WTC11 (cell line): Measurements from ENCODE around the gene AMDHD2. TPM values are rescaled to one million over a fixed set of nuclear protein-coding genes. Genes with fewer than 3 reads are reported as not detected.
A peak's percentile ranks its signal among the peaks of the same experiment; 100 is the strongest.

Source experiments
- ATAC-seq: fragments of 200-7000 bp; cut with Tn5 transposase; 2 replicates; pipeline ENCODE4 v1.10.0; 2021; ENCODE audit warnings: mild to moderate bottlenecking, moderate library complexity
- CTCF ChIA-PET: fragments of 300-600 bp; sonication (Branson Sonifier 250); formaldehyde crosslinking; loops from one replicate; lab custom pipeline; 2021; ENCODE audit warnings: antibody characterized with exemption; lab: Charles Lee
- POLR2A ChIA-PET: fragments of 350-600 bp; sonication (Branson Sonifier 250); formaldehyde crosslinking; loops from one replicate; lab custom pipeline; 2021; ENCODE audit warnings: antibody characterized with exemption; lab: Charles Lee
- DNase-seq: peaks from one replicate; pipeline ENCODE4 v3.0.0; 2021; ENCODE audit warnings: low spot score
- H3K27ac Mint-ChIP-seq: 2 replicates; pipeline ENCODE4 v1.8.0; 2021; ENCODE audit warnings: mixed read lengths
- H3K27me3 Mint-ChIP-seq: 2 replicates; pipeline ENCODE4 v1.8.0; 2021; ENCODE audit warnings: low read depth, mild to moderate bottlenecking, moderate library complexity, mixed read lengths
- H3K36me3 Mint-ChIP-seq: 2 replicates; pipeline ENCODE4 v1.8.0; 2021; ENCODE audit warnings: mixed read lengths
- H3K4me1 Mint-ChIP-seq: 2 replicates; pipeline ENCODE4 v1.8.0; 2022; ENCODE audit warnings: mixed read lengths
- H3K4me3 Mint-ChIP-seq: 2 replicates; pipeline ENCODE4 v1.8.0; 2021; ENCODE audit warnings: mild to moderate bottlenecking, moderate library complexity, mixed read lengths
- H3K9me3 Mint-ChIP-seq: 2 replicates; pipeline ENCODE4 v1.8.0; 2021; ENCODE audit warnings: mixed read lengths
- CTCF ChIP-seq: fragments of 200-600 bp; IDR thresholded peaks from 2 replicates; pipeline ENCODE4 v1.8.0; 2022; ENCODE audit warnings: antibody characterized with exemption
- E2F1 ChIP-seq: sonication (generic); formaldehyde crosslinking; IDR thresholded peaks from 2 replicates; pipeline ENCODE4 v1.8.0; 2022; ENCODE audit warnings: mild to moderate bottlenecking, missing genetic modification reagents
- E2F5 ChIP-seq: sonication (generic); formaldehyde crosslinking; IDR thresholded peaks from 2 replicates; pipeline ENCODE4 v1.8.1; 2022; ENCODE audit warnings: mild to moderate bottlenecking, moderate library complexity, missing genetic modification reagents
- ELF4 ChIP-seq: sonication (generic); formaldehyde crosslinking; IDR thresholded peaks from 2 replicates; pipeline ENCODE4 v1.8.1; 2022; ENCODE audit warnings: low read depth, mild to moderate bottlenecking, moderate library complexity, missing genetic modification reagents
- ERG ChIP-seq: fragments of 250-450 bp; sonication (Bioruptor Pico); IDR thresholded peaks from 2 replicates; pipeline ENCODE4 v1.8.0; 2021; ENCODE audit warnings: mild to moderate bottlenecking
- ETV6 ChIP-seq: sonication (generic); formaldehyde crosslinking; IDR thresholded peaks from 2 replicates; pipeline ENCODE4 v1.8.1; 2022; ENCODE audit warnings: mild to moderate bottlenecking, missing genetic modification reagents
- MAX ChIP-seq: sonication (generic); formaldehyde crosslinking; IDR thresholded peaks from 2 replicates; pipeline ENCODE4 v1.8.0; 2022; ENCODE audit warnings: mild to moderate bottlenecking, missing genetic modification reagents
- NR1H2 ChIP-seq: sonication (generic); formaldehyde crosslinking; IDR thresholded peaks from 2 replicates; pipeline ENCODE4 v1.9.0; 2021; ENCODE audit warnings: mild to moderate bottlenecking, moderate library complexity, missing genetic modification reagents
- NR2C2 ChIP-seq: sonication (generic); formaldehyde crosslinking; IDR thresholded peaks from 2 replicates; pipeline ENCODE4 v1.8.0; 2022; ENCODE audit warnings: mild to moderate bottlenecking, missing genetic modification reagents
- PRDM15 ChIP-seq: sonication (generic); formaldehyde crosslinking; IDR thresholded peaks from 2 replicates; pipeline ENCODE4 v1.8.0; 2022; ENCODE audit warnings: missing genetic modification reagents
- STAT6 ChIP-seq: sonication (generic); formaldehyde crosslinking; conservative IDR thresholded peaks from 2 replicates; pipeline ENCODE4 v1.8.1; 2023; ENCODE audit warnings: mild to moderate bottlenecking, low read depth, missing genetic modification reagents, moderate library complexity
- ZBTB43 ChIP-seq: sonication (generic); formaldehyde crosslinking; IDR thresholded peaks from 2 replicates; pipeline ENCODE4 v1.8.1; 2023; ENCODE audit warnings: mild to moderate bottlenecking, missing genetic modification reagents
- ZNF219 ChIP-seq: sonication (generic); formaldehyde crosslinking; IDR thresholded peaks from 2 replicates; pipeline ENCODE4 v1.8.0; 2023; ENCODE audit warnings: missing genetic modification reagents, mild to moderate bottlenecking, borderline replicate concordance
- ZSCAN18 ChIP-seq: fragments of 250-450 bp; sonication (Bioruptor Pico); IDR thresholded peaks from 2 replicates; pipeline ENCODE4 v2.1.2; 2022; ENCODE audit warnings: mild to moderate bottlenecking, moderate library complexity
- total RNA-seq: library from RNA; stranded (reverse); gene quantifications from 3 replicates; pipeline ENCODE4 v1.2.3, GENCODE V29; 2021

The AMDHD2 gene
- total RNA-seq, 1 experiment from 2014 or later = 70.9 TPM

- Mint-ChIP-seq H3K9me3 (no peaks in the 10 kb centered on the region), H3K4me3 (no peak overlapping the region), H3K36me3 (no peaks in the 10 kb centered on the region), H3K27me3 (no peaks in the 10 kb centered on the region), H3K27ac (peak overlapping the region; percentile 60; the same call in 1 of the 2 replicates), H3K4me1 (0 out of 2 replicates have a peak, but pooled peaks cover 4% of the 10 kb centered on the region)
- CTCF ChIA-PET = interaction anchor here (2.1 kb wide), 1 partner anchor 12 kb away, joined by 12 read pairs; no protein-coding TSS in a partner anchor
- no peak for TF ChIP-seq E2F5
- DNase-seq (no peak), ATAC-seq (no peak)
- POLR2A ChIA-PET = no interaction called here
Measured at GRCh38 chr16:2489581-2489980, 30.6 kb upstream of the AMDHD2 start.

GRCh38 chr16:2490190-2491105, 29.7 kb upstream of the AMDHD2 start:
- ATAC-seq (no peak), DNase-seq (no peak)
- Mint-ChIP-seq H3K4me3 (no peak overlapping the region), H3K27ac (no peak overlapping the region), H3K4me1 (0 out of 2 replicates have a peak, but pooled peaks cover 4% of the 10 kb centered on the region), H3K27me3 (no peaks in the 10 kb centered on the region), H3K9me3 (no peaks in the 10 kb centered on the region), H3K36me3 (no peaks in the 10 kb centered on the region)
- TF ChIP-seq PRDM15 (0 out of 2 replicates have a peak, but pooled peaks have one; percentile 10), NR1H2 (CRISPR knock-in tag) (no peak)
- ChIA-PET POLR2A (no interaction called here), CTCF (interaction anchor here (1.4 kb wide), 1 partner anchor 11 kb away, joined by 6 read pairs; no protein-coding TSS in a partner anchor)

- POLR2A ChIA-PET = no interaction called here
- Mint-ChIP-seq H3K9me3 (no peaks in the 10 kb centered on the region), H3K27me3 (no peaks in the 10 kb centered on the region), H3K36me3 (no peaks in the 10 kb centered on the region; the same call in 1 of the 2 replicates), H3K4me3 (no peak overlapping the region), H3K27ac (no peak overlapping the region), H3K4me1 (0 out of 2 replicates have a peak, but pooled peaks cover under 1% of the 10 kb centered on the region)
- CTCF ChIA-PET = interaction anchor here (1.5 kb wide), 1 partner anchor 9 kb away, joined by 9 read pairs; no protein-coding TSS in a partner anchor
- ATAC-seq (no peak), DNase-seq (no peak)
- TF ChIP-seq STAT6 = no peak
- TF ChIP-seq ERG (CRISPR knock-in tag) = no peak
- no peak for TF ChIP-seq ZBTB43
- TF ChIP-seq CTCF = no peak
- no peak for TF ChIP-seq NR2C2 (CRISPR knock-in tag)
- no peak for TF ChIP-seq ZNF219 (CRISPR knock-in tag)
- no peak for TF ChIP-seq ETV6
- TF ChIP-seq MAX (CRISPR knock-in tag) = no peak
- TF ChIP-seq ELF4 = no peak
- TF ChIP-seq E2F1 = no peak
- no peak for TF ChIP-seq ZSCAN18
Measured at GRCh38 chr16:2492292-2492691, 27.9 kb upstream of the AMDHD2 start.
